ENCODE measurements around the gene UBE3B.

- TF ChIP-seq CTCF (conservative IDR thresholded peaks at IDR 0.05) = no peak
- TF ChIP-seq ZFX (IDR thresholded peaks at IDR 0.05) = no peak
Measured at GRCh38 chr12:109535863-109536250, 58.4 kb downstream of the UBE3B start.

Data from C4-2B (cell line).